ENCODE results near the gene TSHB.

- TF ChIP-seq CTCF (IDR thresholded peaks at IDR 0.05) = no peak
- no peak for TF ChIP-seq POLR2AphosphoS5 (IDR thresholded peaks at IDR 0.05)
These were observed 53.3 kb downstream of the TSHB start for GRCh38 chr1:115082949-115083348.
